Measurements from ENCODE around the gene RABL2A. TPM values are rescaled to one million over a fixed set of nuclear protein-coding genes. Genes with fewer than 3 reads are reported as not detected.
"Not testable (repeated sequence)": the region's sequence is repeated elsewhere in the genome, so short reads cannot be mapped to it uniquely, and the experiment has no call there.

Gene RABL2A
- 8.4 TPM for total RNA-seq

GRCh38 chr2:113626616-113627330 lies at the start of gene RABL2A:
RABL2A (plus strand) TSS chr2:113627266; CDS start chr2:113628607, 1,341 bp downstream.
- H3K27me3 ChIP-seq (ENCODE audit: insufficient read depth, low read length); H3K9me3 ChIP-seq (ENCODE audit: low read depth, low read length): not testable (repeated sequence)
- Histone ChIP-seq H3K4me1 (ENCODE audit: insufficient read depth, low read length) (peaks cover 10% of the 10 kb centered on the region), H3K4me3 (ENCODE audit: low read length) (peak within 1 kb of the TSS; percentile 42)

DNA sequence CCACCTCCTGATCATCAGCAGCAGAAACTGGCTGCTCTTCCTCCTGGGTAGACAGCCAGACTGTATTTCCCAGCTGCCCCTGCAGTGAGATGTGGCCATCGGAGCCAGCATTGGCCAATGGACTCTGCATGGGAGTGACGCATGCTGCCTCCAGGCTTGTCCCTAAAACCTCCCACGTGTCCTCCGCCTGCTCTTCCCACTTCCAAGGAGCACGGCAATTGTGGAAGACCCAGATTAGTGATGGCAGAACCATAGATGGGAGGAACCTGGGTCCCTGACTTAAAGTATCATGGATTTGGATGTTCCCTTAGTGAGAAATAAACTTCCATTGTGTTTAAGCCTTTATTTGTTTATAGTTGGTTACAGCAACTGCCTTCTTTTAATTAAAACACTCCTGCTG lies 48.6 kb upstream of the RABL2A start:
- H3K4me1 ChIP-seq (ENCODE audit: insufficient read depth, low read length) = peaks cover 11% of the 10 kb centered on the region
- not testable (repeated sequence) for H3K4me3 ChIP-seq (ENCODE audit: low read length); H3K9me3 ChIP-seq (ENCODE audit: low read depth, low read length); H3K27me3 ChIP-seq (ENCODE audit: insufficient read depth, low read length)

- H3K27me3 ChIP-seq (ENCODE audit: insufficient read depth, low read length); H3K9me3 ChIP-seq (ENCODE audit: low read depth, low read length); H3K4me3 ChIP-seq (ENCODE audit: low read length): not testable (repeated sequence)
- peaks cover 21% of the 10 kb centered on the region for H3K4me1 ChIP-seq (ENCODE audit: insufficient read depth, low read length)
Measured at GRCh38 chr2:113582473-113582872, 44.6 kb upstream of the RABL2A start.

- peak overlapping the region; percentile 59 for H3K4me3 ChIP-seq (ENCODE audit: low read length)
- H3K27me3 ChIP-seq (ENCODE audit: insufficient read depth, low read length); H3K9me3 ChIP-seq (ENCODE audit: low read depth, low read length): not testable (repeated sequence)
- peaks cover 21% of the 10 kb centered on the region for H3K4me1 ChIP-seq (ENCODE audit: insufficient read depth, low read length)
Measured at GRCh38 chr2:113583521-113584225, 43.4 kb upstream of the RABL2A start.

- H3K4me3 ChIP-seq (ENCODE audit: low read length) = peak overlapping the region; percentile 59
- peaks cover 21% of the 10 kb centered on the region for H3K4me1 ChIP-seq (ENCODE audit: insufficient read depth, low read length)
- H3K27me3 ChIP-seq (ENCODE audit: insufficient read depth, low read length); H3K9me3 ChIP-seq (ENCODE audit: low read depth, low read length): not testable (repeated sequence)
Measured at GRCh38 chr2:113584311-113585092, 42.6 kb upstream of the RABL2A start.

DNA sequence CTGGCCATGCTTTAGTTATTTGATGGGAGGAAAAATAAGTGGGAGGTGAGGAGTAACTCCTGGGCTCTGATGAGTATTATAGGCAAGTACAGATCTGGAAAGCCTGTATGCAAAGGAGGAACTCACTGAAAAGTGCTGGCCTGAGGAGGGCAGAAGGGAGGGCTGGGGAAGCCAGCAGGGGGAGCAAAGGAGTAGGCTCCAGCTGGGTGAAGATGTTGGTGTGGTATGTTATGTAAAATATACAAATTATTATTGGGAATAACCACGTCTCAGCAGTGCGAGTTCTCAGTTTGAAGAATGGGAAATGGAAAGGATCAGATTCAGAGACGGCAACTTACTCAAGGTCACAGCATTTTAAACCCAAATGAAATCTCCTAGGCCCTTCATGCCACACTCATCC lies 39.9 kb upstream of the RABL2A start:
- H3K27me3 ChIP-seq (ENCODE audit: insufficient read depth, low read length); H3K4me3 ChIP-seq (ENCODE audit: low read length); H3K9me3 ChIP-seq (ENCODE audit: low read depth, low read length): not testable (repeated sequence)
- H3K4me1 ChIP-seq (ENCODE audit: insufficient read depth, low read length) = peaks cover 32% of the 10 kb centered on the region

GRCh38 chr2:113589591-113589990 lies 37.5 kb upstream of the RABL2A start:
- H3K27me3 ChIP-seq (ENCODE audit: insufficient read depth, low read length); H3K4me3 ChIP-seq (ENCODE audit: low read length); H3K9me3 ChIP-seq (ENCODE audit: low read depth, low read length): not testable (repeated sequence)
- peaks cover 19% of the 10 kb centered on the region for H3K4me1 ChIP-seq (ENCODE audit: insufficient read depth, low read length)

DNA sequence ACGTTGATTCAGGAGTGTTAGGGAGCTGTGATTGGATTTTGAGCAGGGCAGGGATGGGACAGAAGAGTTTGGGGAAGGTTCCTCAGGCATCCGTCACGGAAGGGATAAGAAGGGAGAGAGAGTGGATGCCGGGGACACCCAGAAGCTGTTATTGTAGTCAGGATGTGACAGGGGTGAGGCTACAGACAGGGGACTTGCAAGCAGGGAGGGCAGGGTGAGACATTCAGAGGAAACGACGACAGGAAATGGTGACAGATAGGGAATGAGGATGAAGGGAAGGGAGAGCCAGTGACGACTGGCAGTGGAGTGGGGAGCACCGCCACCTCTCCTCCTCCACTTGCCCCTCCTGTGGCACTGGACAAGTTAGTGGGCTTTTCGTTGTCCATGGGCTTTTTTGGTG lies 35.1 kb upstream of the RABL2A start:
- H3K4me1 ChIP-seq (ENCODE audit: insufficient read depth, low read length) = peaks cover 14% of the 10 kb centered on the region
- H3K9me3 ChIP-seq (ENCODE audit: low read depth, low read length); H3K27me3 ChIP-seq (ENCODE audit: insufficient read depth, low read length); H3K4me3 ChIP-seq (ENCODE audit: low read length): not testable (repeated sequence)

GRCh38 chr2:113593280-113593679 lies 33.8 kb upstream of the RABL2A start:
- H3K4me1 ChIP-seq (ENCODE audit: insufficient read depth, low read length) = peaks cover 11% of the 10 kb centered on the region
- H3K27me3 ChIP-seq (ENCODE audit: insufficient read depth, low read length); H3K4me3 ChIP-seq (ENCODE audit: low read length); H3K9me3 ChIP-seq (ENCODE audit: low read depth, low read length): not testable (repeated sequence)

GRCh38 chr2:113595725-113596124 lies 31.3 kb upstream of the RABL2A start:
- H3K9me3 ChIP-seq (ENCODE audit: low read depth, low read length); H3K4me3 ChIP-seq (ENCODE audit: low read length); H3K27me3 ChIP-seq (ENCODE audit: insufficient read depth, low read length): not testable (repeated sequence)
- peaks cover 11% of the 10 kb centered on the region for H3K4me1 ChIP-seq (ENCODE audit: insufficient read depth, low read length)

DNA sequence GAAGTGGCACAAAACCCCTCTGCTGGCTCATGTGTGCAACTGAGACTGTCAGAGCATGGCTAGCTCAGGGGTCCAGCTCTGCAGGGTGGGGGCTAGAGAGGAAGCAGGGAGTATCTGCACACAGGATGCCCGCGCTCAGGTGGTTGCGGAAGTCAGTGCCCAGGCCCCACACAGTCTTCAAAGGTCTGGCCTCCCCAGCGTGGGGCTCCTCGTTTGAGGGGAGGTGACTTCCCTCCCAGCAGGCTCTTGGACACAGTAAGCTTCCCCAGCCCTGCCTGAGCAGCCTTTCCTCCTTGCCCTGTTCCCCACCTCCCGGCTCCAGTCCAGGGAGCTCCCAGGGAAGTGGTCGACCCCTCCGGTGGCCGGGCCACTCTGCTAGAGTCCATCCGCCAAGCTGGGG lies 29.9 kb upstream of the RABL2A start:
- H3K4me3 ChIP-seq (ENCODE audit: low read length); H3K27me3 ChIP-seq (ENCODE audit: insufficient read depth, low read length); H3K9me3 ChIP-seq (ENCODE audit: low read depth, low read length); H3K4me1 ChIP-seq (ENCODE audit: insufficient read depth, low read length): not testable (repeated sequence)

GRCh38 chr2:113597572-113597971 lies 29.5 kb upstream of the RABL2A start:
- not testable (repeated sequence) for H3K9me3 ChIP-seq (ENCODE audit: low read depth, low read length); H3K4me3 ChIP-seq (ENCODE audit: low read length); H3K27me3 ChIP-seq (ENCODE audit: insufficient read depth, low read length); H3K4me1 ChIP-seq (ENCODE audit: insufficient read depth, low read length)

DNA sequence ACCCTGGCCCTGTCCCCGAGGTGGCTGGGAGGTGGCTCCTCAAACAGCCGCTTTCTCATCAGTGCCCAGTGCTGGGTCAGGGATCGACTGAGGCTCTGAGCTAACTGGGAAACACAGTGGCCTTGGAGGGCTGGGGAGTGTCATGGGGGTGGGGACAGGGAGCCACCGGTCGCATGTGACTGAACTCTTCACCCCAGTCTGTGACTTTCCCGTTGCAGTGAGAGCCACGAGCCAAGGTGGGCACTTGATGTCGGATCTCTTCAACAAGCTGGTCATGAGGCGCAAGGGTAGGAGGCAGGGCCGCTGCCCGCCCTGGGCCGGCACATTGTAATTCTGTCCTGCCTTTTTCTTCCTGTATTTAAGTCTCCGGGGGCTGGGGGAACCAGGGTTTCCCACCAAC lies 28.9 kb upstream of the RABL2A start:
- H3K4me1 ChIP-seq (ENCODE audit: insufficient read depth, low read length); H3K9me3 ChIP-seq (ENCODE audit: low read depth, low read length); H3K4me3 ChIP-seq (ENCODE audit: low read length); H3K27me3 ChIP-seq (ENCODE audit: insufficient read depth, low read length): not testable (repeated sequence)

DNA sequence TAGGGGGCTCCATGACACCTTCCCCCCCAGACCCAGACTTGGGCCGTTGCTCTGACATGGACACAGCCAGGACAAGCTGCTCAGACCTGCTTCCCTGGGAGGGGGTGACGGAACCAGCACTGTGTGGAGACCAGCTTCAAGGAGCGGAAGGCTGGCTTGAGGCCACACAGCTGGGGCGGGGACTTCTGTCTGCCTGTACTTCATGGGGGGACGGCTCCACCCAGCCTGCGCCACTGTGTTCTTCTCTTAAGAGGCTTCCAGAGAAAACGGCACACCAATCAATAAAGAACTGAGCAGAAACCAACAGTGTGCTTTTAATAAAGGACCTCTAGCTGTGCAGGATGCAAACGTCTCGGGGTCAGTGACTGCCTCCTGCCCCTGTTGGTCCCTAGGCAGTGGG lies 28.3 kb upstream of the RABL2A start:
- H3K27me3 ChIP-seq (ENCODE audit: insufficient read depth, low read length); H3K4me3 ChIP-seq (ENCODE audit: low read length); H3K9me3 ChIP-seq (ENCODE audit: low read depth, low read length); H3K4me1 ChIP-seq (ENCODE audit: insufficient read depth, low read length): not testable (repeated sequence)

- H3K4me1 ChIP-seq (ENCODE audit: insufficient read depth, low read length); H3K9me3 ChIP-seq (ENCODE audit: low read depth, low read length); H3K4me3 ChIP-seq (ENCODE audit: low read length): not testable (repeated sequence)
Measured at GRCh38 chr2:113599208-113599607, 27.9 kb upstream of the RABL2A start.

More at GRCh38 chr2:113599208-113599607, 27.9 kb upstream of the RABL2A start:
- H3K27me3 ChIP-seq (ENCODE audit: insufficient read depth, low read length) = not testable (repeated sequence)

All from mononuclear cell (primary cell).